ENCODE measurements around the gene TTLL11.
"Not testable (repeated sequence)": the region's sequence is repeated elsewhere in the genome, so short reads cannot be mapped to it uniquely, and the experiment has no call there.

Gene TTLL11

DNA sequence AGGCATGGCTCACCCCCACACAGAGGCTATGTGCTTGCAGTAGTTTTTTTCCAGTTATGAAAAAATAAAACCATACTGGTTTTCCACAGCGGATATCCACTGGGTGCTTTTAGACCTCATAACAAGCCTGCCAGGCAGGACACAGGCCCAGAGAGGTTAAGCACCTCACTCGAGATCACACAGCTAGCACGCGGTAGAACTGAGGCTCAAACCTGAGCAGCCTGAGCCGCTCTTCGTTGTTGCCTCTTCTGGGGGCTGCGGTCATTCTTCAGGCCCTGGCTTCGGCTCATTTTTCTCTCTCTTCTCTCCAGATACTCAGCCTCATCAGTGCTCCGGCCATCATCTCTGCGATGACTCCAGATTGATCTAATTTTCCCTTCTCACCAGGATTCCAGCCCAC lies 196.0 kb downstream of the TTLL11 start:
- no peak for DNase-seq

DNA sequence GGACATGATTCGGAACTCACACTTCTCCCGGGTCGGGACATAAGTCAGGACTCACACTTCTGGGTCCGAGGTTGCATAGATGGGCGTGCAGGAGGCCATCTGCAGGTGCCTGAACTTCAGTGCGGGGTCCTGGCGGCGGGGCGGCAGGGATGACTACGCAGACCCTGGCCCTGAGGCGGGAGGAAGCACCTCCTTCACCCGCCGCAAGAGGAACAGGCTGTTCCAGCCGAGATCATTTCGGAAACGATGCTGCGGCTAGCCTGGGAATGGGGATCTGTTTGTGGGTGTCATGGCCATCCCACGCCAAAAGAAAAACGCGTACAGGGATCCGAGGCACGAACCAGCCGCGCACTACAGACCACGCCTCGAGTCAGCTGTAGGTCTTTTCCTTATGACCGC lies 196.6 kb downstream of the TTLL11 start:
- no peak for DNase-seq

DNA sequence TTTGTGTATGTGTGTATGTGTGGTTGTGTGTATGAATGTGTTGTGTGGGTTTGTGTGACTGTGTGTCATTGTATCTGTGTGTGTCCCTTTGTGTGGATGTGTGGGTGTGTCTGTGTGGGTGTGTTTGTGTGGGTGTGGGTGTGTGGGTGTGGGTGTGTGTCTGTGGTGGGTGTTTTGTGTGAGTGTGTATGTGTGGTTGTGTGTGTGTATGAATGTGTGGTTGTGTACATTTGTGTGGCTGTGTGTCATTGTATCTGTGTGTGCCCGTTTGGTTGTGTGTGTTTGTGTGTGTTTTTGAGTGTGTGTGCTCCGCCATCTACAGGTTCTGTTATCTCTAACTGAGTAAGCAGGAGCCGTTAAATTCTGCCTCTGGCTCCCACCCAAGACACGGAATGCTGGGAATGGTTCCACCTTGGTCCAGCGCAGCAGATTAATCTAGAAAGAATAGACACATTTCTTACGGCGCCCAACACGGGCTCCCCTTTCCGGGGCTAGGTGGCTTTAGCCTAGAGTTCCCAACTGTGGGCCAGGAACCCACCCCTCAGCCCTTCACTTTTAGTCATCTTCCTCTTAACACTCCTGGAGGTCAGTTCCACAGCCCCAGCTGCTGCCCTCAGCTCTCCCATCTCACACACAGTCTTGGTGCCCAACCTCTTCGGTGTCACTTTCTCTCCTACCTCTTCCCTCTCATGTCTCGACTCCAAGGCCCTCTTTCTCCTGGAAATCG lies 197.1 kb downstream of the TTLL11 start:
- DNase-seq = no peak

DNA sequence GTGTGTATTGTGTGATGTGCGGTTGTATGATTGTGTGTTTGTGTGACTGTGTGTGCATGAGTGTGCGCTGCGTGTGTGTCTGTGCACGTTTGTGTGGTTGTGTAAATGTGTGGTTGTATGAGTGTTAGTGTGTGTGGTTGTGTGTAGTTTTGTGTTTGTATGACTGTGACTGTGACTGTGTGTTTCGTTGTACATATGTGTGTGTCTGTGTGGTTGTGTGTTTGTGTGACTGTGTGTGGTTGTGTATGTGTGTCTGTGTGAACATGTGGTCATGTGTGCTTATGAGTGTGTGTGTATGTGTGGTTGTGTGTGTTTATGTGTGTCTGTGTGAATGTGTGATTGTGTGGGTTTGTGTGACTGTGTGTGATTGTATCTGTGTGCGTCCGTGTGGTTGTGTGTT lies 197.8 kb downstream of the TTLL11 start:
- no peak for DNase-seq

DNA sequence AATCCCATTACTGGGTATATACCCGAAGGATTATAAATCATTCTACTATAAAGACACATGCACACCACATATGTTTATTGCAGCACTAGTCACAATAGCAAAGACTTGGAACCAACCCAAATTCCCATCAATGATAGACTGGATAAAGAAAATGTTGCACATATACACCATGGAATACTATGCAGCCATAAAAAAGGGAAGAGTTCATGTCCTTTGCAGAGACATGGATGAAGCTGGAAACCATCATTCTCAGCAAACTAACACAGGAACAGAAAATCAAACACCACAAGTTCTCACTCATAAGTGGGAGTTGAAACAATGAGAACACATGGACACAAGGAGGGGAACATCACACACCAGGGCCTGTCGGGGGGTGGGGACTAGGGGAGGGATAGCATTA lies 198.7 kb downstream of the TTLL11 start:
- not testable (repeated sequence) for DNase-seq

DNA sequence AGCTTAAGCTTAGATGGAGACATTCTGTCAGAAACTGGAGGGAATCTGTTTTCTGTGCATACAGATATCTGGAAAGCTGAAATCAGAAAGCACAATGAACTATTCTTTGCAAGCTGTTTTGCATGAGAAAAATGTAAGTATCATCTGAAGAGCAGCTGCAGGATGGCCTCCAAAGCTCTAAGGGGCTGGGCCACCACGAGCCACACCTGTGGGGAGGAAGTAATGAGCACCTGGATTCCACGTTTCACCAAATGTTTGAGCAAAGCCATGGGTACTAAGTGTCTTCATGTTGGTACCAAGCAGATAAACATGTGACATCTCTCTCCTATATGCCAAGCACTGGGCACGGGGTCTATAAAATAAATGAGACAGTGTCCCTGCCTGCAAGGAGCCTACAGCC lies 199.3 kb downstream of the TTLL11 start:
- DNase-seq = no peak

DNA sequence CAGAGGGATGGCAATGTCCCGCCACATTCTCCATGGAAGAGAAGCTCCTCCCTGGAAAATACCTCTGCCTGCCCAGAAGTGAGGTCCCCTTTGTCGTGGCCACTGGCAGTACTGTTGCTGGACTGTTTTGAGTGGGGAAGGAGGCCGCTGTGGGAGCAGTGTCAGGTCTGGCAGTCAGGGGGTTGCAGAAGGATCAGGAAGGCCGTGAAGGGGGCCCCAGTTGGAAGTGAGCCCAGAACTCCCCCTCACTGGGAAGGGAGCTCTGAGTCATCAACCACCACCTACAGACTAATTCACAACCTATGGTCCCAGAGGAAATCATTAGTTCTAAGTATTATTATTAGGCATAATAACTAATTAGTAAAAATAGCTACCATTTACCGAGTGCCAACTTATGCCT lies 200.4 kb downstream of the TTLL11 start:
- DNase-seq = no peak

DNA sequence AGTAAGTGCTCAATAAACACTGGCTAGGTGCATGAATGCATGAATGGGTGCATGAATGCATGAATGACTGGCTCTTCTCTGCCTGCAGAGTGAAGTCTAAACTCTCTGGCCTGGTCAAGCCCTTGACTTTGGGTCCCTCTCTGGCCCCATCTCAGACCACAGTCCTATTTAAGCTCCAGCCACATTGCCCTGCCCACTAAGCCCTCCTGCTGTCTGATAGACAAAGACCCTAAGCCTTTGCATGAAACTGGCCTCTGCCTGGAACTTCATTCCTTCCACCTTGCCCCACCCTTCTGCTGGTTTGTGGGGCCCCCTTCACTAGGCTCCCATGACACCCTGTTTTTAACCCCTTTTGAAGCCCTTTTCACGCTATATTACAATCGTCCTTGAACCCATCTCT lies 202.4 kb downstream of the TTLL11 start:
- no peak for DNase-seq

DNA sequence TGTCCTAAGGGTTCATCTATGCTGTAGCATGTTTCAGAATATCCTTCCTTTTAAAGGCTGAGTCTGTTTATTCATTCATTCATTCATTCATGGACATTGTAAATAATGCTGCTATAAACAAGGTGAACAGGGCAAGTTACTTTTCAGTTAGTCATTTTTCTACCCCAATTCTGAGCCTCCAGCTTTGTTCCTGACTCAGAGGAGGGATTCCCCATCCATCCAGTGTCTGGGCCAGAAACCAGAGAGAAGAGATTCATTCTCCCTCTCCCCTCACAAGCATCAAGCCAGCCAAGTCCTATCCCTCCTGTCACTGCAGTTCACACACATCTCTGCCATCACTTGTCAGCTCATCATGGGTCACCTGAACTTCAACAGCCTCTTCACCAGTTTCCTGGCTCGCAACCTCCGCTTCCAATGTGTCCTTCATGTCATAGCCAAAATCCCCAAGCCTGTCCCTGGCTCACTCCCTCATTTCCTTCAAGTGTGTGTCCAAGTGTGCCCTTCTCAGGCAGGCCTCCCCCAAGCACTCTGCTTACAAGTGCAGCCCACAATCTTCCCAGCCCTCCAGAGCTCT lies 203.0 kb downstream of the TTLL11 start:
- DNase-seq = no peak

DNA sequence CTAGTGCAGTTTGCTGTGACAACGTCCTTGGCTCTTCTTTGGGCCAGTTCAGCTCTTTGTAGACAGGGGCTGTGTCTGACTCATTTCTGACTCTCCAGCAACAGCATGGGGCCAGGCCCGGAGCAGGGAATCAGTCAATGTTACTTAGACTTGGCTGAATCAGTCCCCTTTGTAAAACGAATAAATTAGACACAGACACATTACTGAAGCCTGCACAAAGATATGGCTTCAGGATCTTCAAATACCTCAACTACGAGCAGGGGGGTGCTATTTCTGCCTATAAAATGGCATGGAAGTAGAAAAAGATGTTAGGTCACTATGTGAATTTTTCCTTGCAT lies 204.7 kb downstream of the TTLL11 start:
- no peak for DNase-seq

DNA sequence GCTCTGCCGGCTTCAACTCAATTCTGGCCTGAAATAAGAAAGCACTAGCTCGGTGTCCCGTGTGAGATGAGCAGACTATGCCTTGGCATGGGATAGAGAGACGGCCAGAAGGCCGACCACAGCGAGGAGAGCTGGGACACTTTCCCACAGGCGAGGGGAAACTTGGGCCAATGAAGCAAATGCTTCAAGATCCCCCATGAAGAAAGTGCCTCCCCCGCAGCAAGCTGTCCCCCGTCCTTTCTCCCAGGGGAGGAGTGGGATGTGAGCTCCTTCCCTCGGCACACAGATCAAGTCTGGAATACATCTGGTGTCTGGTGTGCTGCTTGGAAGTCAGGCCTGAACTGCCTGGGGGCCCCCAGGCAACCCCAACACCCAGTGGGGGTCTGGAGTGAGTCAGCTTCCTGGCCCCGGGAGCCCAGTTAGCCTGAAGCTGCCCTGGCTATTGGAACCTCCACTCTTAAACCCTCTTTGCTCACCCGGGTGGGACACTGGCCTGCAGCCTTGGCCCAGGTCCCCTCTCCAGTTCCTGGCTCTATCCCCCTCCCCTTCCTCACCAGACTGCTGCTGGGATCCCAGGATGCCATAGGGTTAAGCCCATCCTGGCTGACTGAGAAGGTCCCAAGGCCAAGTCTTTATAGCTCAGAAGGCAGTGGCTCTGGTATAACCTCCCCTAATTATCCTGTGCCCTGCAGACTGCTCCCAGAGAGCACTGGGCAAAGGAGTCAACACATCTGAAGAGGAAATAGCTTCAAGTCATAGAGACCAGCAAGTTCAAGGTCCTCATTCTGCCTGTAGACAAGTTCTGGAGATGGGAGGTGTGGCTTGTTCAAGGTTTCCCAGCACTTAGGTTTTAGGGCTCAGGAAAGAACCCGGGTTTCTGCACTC lies 205.3 kb downstream of the TTLL11 start:
- no peak for DNase-seq

DNA sequence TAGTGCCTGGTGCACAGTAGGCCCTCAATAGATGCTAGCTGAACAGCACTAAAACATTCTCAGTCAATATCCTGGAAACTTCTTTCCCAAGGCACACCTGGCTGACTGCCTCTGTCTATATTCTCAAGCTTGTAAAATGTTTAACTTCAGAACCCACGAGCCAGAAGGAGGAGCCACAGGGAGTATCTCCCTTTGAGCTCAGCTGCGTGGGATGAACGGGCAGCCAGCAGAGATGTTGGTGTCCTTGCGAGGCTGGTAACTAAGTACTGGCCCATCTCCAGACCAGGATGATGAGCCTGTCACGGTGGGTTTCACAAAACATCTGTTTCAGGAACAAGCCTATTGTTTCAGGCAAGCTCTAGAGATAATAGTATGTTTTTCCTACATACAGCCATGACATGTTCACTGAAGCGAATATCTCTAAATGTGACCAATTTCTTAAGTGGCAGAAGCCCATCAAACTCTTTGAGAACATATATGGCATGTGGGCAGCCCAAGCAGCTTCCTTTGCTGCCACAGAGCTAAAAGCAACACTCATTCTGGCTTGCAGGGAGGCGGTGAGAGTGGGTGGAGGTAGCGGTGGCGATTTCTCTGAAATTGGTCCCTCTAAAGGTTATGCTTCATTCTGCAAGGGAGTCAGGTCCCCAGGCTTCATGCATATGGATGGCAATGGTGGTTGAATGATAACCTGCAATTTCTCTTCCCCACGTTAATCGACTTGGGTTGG lies 206.2 kb downstream of the TTLL11 start:
- no peak for DNase-seq

DNA sequence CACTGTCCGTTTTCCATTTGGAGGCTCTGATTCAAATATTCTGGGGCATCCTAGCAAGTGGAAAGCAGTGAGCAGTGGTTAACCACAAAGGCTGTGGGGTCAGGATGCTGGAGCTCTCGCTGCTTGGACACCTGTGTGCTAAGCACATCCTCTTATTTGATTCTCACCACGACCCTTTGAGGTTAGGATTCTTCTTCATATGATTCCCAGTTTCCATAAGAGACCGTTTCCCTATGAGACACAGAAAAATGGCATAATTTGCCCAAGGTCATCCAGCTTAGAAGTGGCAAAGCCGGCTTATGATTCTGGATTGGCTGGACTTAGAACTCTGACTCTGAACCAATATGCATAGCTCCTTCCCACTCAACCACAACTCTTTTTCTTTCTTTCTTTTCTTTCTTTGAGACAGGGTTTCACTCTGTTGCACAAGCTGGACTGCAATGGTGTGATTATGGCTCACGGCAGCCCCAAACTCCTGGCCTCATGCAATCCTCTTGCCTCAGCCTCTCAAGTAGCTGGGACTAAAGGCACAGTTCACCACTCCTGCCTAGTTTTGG lies 207.7 kb downstream of the TTLL11 start:
- DNase-seq = no peak

DNA sequence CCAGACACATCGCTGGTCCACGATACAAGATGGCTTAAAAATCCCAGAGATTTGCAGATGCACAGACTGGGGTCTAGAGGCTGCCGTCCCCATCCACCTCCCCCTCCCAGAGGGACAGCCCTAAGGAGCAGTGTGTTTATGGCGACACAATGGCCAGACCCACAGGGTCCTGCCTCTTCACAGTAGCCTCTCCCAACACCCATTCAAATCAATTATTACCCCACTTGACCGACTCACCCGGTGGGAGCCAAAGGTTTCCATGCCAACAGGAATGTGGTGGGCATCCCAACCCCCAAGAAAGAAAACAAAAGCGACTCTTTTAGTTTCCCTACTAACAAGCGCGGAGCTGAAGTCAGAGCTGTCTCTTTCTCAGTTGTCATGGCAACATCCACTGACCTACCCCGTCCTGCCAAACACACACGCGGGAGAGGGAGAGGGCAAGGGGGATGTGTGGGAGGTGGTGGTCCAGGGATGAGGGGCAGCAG lies 209.0 kb downstream of the TTLL11 start:
- DNase-seq = no peak

DNA sequence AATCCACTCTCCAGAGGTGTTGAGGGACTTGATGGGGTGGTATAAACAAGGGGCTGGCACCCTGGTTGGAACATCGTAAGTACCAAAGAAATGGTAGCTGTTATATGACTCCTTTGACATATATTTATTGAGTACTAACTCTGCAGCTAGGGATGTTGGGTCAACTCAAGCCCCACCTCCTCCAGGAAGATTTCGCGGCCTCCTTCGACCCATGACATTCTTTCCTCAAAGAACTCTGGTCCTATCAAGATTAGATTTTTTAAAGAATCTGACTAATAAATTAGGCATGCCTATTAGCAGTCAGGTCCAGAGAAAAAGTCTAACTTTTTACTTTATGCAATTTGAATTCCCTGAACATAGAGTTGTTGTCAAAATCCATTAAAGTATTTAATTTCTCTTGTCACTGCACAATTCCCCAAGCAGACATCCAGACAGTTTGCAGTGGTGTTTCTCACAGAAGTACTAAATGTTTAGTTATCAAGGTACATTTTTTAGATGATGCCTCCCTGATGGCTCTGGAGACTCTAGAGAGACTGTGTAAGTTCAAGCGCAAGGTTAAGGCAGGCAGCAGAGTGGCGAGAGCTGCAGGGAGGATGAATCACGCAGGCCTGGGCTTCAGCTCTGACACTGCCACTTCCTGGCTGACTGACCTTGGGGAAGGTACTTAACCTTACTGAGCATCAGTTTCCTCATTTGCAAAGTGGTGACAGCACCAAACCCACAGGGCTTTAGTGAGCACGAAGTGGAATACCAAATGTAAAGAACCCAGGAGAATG lies 209.6 kb downstream of the TTLL11 start:
- DNase-seq = no peak

DNA sequence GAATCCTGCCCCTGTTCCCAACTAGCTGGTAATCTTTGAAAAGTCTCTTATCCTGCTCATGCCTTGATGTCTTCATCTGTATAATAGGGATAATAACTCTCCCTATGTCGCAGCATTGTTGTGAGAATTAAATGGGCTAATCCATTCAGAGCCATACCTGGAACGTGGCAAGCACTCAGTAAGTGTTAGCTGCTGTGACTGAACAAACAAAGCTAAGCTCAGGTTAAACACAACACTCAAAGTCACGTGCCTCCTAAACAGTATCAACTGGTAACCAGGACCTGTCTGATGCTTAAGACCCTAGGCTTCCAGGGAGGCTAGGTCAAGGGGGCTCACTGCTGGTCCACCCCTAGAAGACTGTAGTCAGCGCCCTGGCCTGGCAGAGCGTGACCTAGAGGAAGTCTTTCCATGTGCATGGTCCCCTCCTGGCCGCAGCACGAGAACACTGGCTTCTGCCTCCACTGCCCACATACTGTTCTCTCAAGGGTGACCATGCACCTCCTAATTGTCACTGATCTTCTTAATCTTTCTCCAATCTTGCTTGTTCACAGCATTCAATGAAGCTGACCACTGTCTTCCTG lies 211.1 kb downstream of the TTLL11 start:
- no peak for DNase-seq

DNA sequence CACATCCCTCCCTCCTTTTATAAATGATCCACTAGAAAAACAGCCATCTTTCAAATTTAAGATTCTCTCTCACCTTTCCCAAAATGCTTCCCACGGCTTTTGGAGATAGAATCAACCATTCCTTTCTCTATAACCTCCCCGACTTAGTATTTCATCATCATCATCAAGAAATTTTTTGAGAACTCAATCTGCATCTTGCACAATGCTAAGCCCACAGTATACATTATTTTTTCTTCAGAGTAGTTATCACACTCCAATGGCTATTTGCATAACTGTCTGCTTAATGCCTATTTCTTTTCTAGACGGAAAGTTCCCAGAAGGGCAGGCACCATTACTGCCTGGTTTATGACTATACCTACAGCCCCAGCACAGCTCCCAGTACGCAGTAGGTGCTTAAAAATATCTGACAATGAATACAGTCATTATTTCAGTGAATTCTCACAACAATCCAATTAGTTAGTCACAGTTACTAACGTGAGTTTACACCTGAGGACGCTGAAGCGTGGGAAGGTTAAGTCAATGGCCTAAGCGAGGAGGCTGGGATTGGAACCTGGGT lies 212.7 kb downstream of the TTLL11 start:
- DNase-seq = no peak

DNA sequence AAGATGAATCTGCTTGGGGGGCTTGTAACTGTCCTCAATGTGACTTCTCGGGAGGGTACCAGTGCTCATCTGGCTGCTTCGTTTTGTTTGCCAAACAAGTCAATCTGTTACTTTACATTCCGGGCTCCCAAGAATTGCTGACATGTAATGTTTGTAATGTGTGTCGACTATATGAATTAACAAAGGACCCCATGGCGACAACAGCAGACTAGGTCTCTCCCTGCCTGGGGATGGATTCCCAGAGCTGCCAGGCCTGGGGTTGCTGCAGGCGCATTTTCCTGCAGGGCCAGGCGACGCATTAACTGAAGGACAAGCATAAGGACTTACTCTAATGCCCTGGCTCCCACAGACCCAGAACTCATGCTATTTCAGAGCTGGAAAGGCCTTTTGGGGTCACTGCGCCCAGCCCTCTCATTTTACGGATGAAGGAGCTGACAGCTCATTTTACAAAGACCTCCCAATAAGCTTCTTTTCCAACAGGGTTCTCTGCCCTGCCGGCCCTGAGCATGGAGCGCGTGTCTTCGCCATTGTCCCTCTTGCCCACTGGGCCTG lies 214.8 kb downstream of the TTLL11 start:
- DNase-seq = no peak

DNA sequence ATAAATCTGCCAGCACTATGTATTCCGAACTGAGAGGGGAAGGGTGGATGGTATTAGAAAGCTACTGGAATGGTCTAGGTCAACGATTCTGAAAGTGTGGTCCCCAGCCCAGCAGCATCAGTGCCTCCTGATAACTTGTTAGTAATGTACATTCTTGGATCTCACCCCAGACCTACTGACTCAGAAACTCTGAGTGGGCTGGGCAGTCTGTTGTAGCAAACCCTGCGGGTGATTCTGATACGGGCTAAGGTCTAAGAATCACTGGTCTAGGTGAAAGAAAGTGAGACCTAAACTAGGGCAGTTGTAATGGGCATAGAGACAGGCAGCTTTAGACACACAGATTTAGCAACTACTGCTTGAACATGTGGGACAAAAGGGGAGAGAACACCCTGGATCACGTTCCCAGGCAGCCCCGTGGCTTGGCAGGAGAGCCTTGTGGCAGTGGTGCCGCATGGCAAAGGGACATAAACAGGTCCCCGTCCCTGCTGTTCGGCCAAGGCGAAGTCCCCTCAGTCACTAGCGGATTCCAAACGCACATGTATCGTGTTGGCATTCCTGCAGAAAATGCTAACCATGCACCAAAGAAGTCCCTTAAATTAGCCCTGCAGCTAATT lies 216.3 kb downstream of the TTLL11 start:
- no peak for DNase-seq

DNA sequence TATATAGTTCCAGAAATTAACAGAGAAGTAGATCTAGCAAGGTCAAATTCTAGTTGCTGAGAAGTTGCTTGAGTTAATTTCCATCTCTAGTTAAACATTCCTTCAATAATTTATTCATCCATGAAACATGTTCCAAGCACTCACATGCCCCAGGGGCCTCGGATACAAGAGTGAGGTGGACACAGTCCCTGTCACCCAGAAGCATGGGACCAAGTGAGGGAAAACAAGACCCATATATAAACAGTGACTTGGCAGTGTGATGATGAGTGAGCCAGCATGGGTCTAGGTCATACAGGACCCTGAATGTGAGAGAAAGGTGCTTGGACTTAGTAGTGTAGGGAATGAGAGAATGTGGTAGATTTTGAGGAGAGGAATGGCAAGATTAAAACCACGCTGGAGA lies 216.9 kb downstream of the TTLL11 start:
- DNase-seq = no peak

DNA sequence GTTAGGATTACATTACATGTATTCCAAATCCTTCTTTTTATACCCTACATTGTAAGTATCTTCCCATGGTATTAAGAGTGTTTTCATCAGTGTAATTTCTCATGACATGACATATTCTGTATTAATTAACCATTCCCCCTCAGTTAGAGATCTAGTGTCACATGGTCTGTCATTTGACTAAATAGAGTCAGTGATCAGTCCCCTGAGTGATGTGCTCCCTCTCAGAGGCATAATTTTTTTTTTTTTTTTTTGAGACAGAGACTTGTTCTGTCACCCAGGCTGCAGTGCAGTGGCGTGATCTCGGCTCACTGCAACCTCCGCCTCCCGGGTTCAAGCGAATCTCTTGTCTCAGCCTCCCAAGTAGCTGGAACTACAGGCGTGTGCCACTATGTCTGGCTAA lies 218.6 kb downstream of the TTLL11 start:
- DNase-seq = no peak
